Measurements from ENCODE around the gene ZC3H7A. TPM values are rescaled to one million over a fixed set of nuclear protein-coding genes. Genes with fewer than 3 reads are reported as not detected.

Gene ZC3H7A
- total and polyA plus RNA-seq, 8 donors, result 20.0 to 39.6 (median 30.2) TPM

DNA sequence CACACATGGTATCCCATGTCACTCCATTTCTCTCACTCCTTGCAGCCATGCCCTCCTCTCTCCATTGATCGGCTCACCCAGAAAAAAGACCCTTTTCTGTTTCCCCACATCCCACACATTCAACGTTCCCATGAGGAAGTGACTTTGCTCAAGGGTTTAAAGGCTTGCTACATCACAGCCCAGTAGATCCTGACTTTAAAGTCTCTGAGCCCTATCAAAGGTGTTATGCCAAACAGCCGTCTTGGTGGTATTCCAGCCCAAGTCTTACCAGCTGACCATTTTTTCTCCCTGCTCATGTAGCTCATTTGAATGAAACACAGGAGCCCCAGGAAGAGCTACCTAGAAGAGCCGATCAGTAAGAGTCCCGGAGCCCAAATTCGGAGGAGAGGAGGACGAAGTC, 47.0 kb downstream of the ZC3H7A start:
- H3K4me3 ChIP-seq, result no peak overlapping the region
- FAIRE-seq (no peak), DNase-seq (no peak), ATAC-seq (no peak)
- TF ChIP-seq, protein P1, sequence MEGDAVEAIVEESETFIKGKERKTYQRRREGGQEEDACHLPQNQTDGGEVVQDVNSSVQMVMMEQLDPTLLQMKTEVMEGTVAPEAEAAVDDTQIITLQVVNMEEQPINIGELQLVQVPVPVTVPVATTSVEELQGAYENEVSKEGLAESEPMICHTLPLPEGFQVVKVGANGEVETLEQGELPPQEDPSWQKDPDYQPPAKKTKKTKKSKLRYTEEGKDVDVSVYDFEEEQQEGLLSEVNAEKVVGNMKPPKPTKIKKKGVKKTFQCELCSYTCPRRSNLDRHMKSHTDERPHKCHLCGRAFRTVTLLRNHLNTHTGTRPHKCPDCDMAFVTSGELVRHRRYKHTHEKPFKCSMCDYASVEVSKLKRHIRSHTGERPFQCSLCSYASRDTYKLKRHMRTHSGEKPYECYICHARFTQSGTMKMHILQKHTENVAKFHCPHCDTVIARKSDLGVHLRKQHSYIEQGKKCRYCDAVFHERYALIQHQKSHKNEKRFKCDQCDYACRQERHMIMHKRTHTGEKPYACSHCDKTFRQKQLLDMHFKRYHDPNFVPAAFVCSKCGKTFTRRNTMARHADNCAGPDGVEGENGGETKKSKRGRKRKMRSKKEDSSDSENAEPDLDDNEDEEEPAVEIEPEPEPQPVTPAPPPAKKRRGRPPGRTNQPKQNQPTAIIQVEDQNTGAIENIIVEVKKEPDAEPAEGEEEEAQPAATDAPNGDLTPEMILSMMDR (IDR thresholded peaks at IDR 0.05), result no peak
- 52 to 61% methylated on average over 7 of the region's 7 CpGs for WGBS, 2 donors
- H3K4me1 ChIP-seq, result peaks cover 20 to 45% (median 34%) of the 10 kb centered on the region in 3 donors
- H3K27me3 ChIP-seq, result no peaks in the 10 kb centered on the region
- H3K36me3 ChIP-seq, result peaks cover 0 to 14% (median 0%) of the 10 kb centered on the region in 3 donors
- H3K27ac ChIP-seq, result peak overlapping the region in 2 of 4 donors; percentile 26 to 29
- H3K9me3 ChIP-seq, result no peaks in the 10 kb centered on the region
- intact Hi-C loops (cut with DNase I), result no loop called here

GRCh38 chr16:11748404-11749254, 48.4 kb downstream of the ZC3H7A start:
- Histone ChIP-seq H3K27me3 (no peaks in the 10 kb centered on the region), H3K27ac (peak overlapping the region; percentile 28 to 88 (median 68)), H3K9me3 (no peaks in the 10 kb centered on the region), H3K4me3 (peak overlapping the region in 2 of 4 donors; percentile 6 to 8), H3K36me3 (peaks cover 0 to 13% (median 0%) of the 10 kb centered on the region in 3 donors), H3K4me1 (peaks cover 17 to 45% (median 30%) of the 10 kb centered on the region in 3 donors)
- DNase-seq (peak in 1 of 6 donors; percentile 53), FAIRE-seq (no peak), ATAC-seq (peak; percentile 70 to 84 (median 79))
- intact Hi-C loops (cut with DNase I), result no loop called here
- 39 to 44% methylated on average over 13 of the region's 13 CpGs for WGBS, 2 donors
- TF ChIP-seq, protein P1 (IDR thresholded peaks at IDR 0.05), result no peak

DNA sequence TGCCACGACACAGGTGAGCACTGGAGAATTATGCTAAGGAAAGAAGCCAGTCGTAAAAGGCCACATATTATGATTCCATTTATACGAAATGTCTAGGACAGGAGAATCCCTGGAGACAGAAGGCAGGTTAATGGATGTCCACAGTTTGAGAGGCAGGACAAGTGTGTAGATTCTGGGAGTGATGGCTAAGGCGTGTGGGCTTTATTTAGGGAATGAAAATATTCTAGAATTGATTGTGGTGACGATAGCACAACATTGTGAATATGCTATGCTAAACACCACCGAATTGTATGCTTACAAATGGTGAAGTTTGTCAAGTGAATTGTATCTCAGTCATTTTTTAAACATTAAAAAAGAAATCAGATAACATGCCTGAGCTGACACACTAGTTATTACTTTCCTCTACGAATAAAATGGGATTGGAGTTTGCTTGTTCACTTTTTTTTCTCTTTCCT, 49.1 kb downstream of the ZC3H7A start:
- DNase-seq, result no peak
- 14 to 20% methylated on average over 7 of the region's 7 CpGs for WGBS, 2 donors
- no peaks in the 10 kb centered on the region for H3K27me3 ChIP-seq
- peaks cover 20 to 45% (median 27%) of the 10 kb centered on the region in 3 donors for H3K4me1 ChIP-seq
- FAIRE-seq, result no peak
- H3K27ac ChIP-seq, result peak overlapping the region; percentile 28 to 88 (median 68)
- TF ChIP-seq, protein P1 (IDR thresholded peaks at IDR 0.05), result no peak
- intact Hi-C loops (cut with DNase I), result no loop called here
- peak overlapping the region in 2 of 4 donors; percentile 6 to 8 for H3K4me3 ChIP-seq
- no peaks in the 10 kb centered on the region for H3K9me3 ChIP-seq
- no peak for ATAC-seq
- peaks cover 0 to 6% (median 0%) of the 10 kb centered on the region in 3 donors for H3K36me3 ChIP-seq

GRCh38 chr16:11744075-11744470, 53.0 kb downstream of the ZC3H7A start:
- no peaks in the 10 kb centered on the region for H3K9me3 ChIP-seq
- H3K36me3 ChIP-seq, result no peaks in the 10 kb centered on the region
- FAIRE-seq (no peak), DNase-seq (no peak), ATAC-seq (no peak)
- TF ChIP-seq, protein P1 (IDR thresholded peaks at IDR 0.05), result no peak
- 84 to 89% methylated on average over 5 of the region's 5 CpGs for WGBS, 2 donors
- peaks cover 22 to 42% (median 28%) of the 10 kb centered on the region in 3 donors for H3K4me1 ChIP-seq
- no peak overlapping the region for H3K4me3 ChIP-seq
- peak overlapping the region in 3 of 4 donors; percentile 97 to 99 (median 98) for H3K27ac ChIP-seq
- no peaks in the 10 kb centered on the region for H3K27me3 ChIP-seq
- intact Hi-C loops (cut with DNase I), result no loop called here

Measured in pancreas (tissue), 10 donors.